ENCODE measurements around the gene SBF2. TPM values are rescaled to one million over a fixed set of nuclear protein-coding genes. Genes with fewer than 3 reads are reported as not detected.

Gene SBF2
- total RNA-seq, 1 donor from 2014 or later: 38.5 TPM

DNA sequence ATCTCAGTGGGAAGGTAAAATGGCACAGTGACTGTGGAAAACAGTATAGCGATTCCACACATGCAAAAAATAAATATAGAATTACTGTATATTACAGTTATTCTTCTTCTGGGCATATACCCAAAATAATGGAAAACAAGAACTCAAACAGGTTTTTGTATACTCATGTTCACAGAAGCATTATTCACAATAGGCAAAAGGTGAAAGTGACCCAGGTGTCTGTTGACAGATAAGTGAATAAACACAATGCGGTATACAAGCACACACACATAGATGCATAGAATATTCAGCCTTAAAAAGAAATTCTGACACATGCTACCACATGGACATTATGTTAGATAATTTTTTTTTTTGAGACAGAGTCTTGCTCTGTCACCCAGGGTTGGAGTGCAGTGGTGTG lies 397.1 kb downstream of the SBF2 start:
- intact Hi-C loops (cut with DNase I): no loop called here
- DNase-seq (no peak), ATAC-seq (no peak)
- no peak for TF ChIP-seq CTCF (IDR thresholded peaks at IDR 0.05)
- Histone ChIP-seq H3K4me1 (peaks cover 4% of the 10 kb centered on the region), H3K9me3 (peaks cover 4% of the 10 kb centered on the region), H3K27me3 (no peaks in the 10 kb centered on the region), H3K4me3 (no peak overlapping the region), H3K27ac (no peak overlapping the region), H3K36me3 (no peaks in the 10 kb centered on the region)

DNA sequence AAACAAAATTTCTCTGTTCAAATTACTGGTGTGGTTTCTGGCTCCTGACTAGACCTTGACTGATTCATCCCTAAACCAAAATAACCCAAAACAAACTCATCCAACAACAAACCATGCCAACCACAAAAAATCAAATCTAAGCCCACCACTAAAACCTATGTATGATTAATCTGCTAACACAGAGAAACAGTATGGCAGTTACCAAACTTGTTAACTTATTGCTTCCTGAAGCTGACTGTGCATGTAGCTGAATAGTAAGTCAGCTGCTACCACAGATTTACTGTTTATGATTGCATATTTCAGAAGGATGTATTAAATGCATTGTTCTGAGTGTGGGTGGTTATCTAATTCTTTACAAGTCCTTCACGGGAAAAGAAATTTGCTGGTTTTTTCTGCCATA lies 399.0 kb downstream of the SBF2 start:
- no peak for TF ChIP-seq CTCF (IDR thresholded peaks at IDR 0.05)
- no peaks in the 10 kb centered on the region for H3K36me3 ChIP-seq
- peaks cover 4% of the 10 kb centered on the region for H3K4me1 ChIP-seq
- H3K9me3 ChIP-seq: peaks cover 4% of the 10 kb centered on the region
- DNase-seq (no peak), ATAC-seq (no peak)
- intact Hi-C loops (cut with DNase I): no loop called here
- no peaks in the 10 kb centered on the region for H3K27me3 ChIP-seq
- no peak overlapping the region for H3K27ac ChIP-seq
- no peak overlapping the region for H3K4me3 ChIP-seq

DNA sequence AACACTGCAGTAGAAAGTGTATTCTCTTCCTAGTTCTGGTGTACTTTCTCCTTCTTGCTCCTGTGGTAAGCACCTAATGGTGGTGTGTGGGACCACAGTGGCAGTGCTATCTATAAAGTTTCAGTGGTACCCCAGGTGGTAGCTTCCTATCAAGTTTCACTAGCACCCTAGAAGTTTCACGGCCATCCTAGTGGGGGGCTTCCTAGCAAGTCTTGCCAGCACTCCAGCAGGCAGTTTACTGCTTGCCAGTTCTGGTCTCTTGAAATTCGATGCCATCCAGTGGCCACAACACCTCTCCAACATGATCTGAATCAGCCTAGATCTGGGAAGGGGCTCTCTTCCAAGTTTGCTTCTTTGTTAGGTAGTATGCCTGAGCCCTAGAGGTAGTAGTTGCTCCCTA lies 400.5 kb downstream of the SBF2 start:
- intact Hi-C loops (cut with DNase I): no loop called here
- no peak for ATAC-seq

DNA sequence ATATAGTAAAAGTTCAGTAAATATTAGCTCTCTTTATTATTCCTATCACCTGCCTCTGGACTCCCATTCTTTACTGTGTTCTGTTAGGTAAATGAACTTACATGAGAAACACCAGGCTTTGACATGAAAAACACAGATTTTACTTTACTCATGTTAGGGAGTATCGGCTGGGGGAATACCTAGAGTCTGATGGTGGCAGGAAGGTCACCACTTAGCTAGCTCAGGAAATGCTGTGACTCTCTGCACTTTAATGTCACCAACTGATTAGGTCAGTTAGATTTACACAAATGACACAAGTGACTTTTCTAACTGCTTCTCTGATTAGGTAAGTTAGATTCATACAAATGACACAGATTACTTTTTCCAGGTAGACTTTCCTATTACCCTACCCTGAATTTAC lies 405.1 kb downstream of the SBF2 start:
- no peak for TF ChIP-seq CTCF (IDR thresholded peaks at IDR 0.05)
- DNase-seq: no peak
- intact Hi-C loops (cut with DNase I): no loop called here
- no peak for ATAC-seq
- Histone ChIP-seq H3K4me1 (no peaks in the 10 kb centered on the region), H3K27me3 (no peaks in the 10 kb centered on the region), H3K4me3 (no peak overlapping the region), H3K27ac (no peak overlapping the region), H3K36me3 (no peaks in the 10 kb centered on the region), H3K9me3 (no peaks in the 10 kb centered on the region)

More for the DNA sequence above, 400.5 kb downstream of the SBF2 start:
- no peak for DNase-seq
- Histone ChIP-seq H3K4me3 (no peak overlapping the region), H3K9me3 (peaks cover 4% of the 10 kb centered on the region), H3K36me3 (no peaks in the 10 kb centered on the region), H3K4me1 (no peaks in the 10 kb centered on the region), H3K27ac (no peak overlapping the region), H3K27me3 (no peaks in the 10 kb centered on the region)
- no peak for TF ChIP-seq CTCF (IDR thresholded peaks at IDR 0.05)

DNA sequence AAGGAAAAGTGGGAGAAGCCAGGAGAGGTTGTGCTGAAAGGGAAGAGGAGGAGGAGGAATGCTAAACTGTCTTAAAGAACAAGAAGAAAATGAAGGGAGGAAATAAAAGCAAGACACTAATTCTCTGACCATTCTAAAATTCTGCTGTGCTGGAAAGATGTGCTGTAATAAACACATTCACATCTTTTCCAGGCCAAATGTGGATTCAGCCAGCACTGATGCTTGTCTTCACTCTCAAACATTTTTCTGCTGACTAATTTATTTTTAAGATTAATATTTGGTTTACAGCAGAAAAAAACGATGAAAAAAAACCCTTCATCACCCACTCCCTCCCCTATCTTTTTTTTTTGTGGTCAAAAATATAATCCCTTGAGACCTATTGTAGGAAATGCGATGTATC lies 406.5 kb downstream of the SBF2 start:
- TF ChIP-seq CTCF (IDR thresholded peaks at IDR 0.05): no peak
- H3K4me3 ChIP-seq: no peak overlapping the region
- H3K27me3 ChIP-seq: no peaks in the 10 kb centered on the region
- DNase-seq (no peak), ATAC-seq (no peak)
- no peaks in the 10 kb centered on the region for H3K36me3 ChIP-seq
- H3K4me1 ChIP-seq: no peaks in the 10 kb centered on the region
- H3K9me3 ChIP-seq: no peaks in the 10 kb centered on the region
- no peak overlapping the region for H3K27ac ChIP-seq
- intact Hi-C loops (cut with DNase I): no loop called here

DNA sequence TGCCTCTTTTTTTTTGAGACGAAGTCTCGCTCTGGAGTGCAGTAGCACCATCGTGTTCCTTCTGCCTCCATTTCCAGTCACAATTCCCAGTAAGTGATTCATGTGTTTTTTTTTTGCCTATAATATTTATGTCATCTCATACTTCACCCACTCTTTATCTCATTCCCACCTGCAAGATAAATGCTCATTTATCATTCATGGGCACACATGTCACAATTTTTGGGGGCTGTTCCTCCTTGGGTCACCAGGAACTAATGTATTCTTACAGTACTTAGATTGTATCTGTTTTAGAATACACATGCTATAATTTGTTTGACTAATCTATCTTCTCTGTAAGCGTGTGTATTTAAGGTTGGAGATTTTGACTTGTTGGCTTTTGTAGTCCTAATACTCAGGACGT lies 407.4 kb downstream of the SBF2 start:
- Histone ChIP-seq H3K27me3 (no peaks in the 10 kb centered on the region), H3K9me3 (no peaks in the 10 kb centered on the region), H3K36me3 (no peaks in the 10 kb centered on the region), H3K4me1 (no peaks in the 10 kb centered on the region), H3K4me3 (no peak overlapping the region), H3K27ac (no peak overlapping the region)
- intact Hi-C loops (cut with DNase I): no loop called here
- no peak for TF ChIP-seq CTCF (IDR thresholded peaks at IDR 0.05)
- no peak for DNase-seq
- ATAC-seq: no peak

All from upper lobe of right lung (tissue), 1 donor.